Mesangial cell (primary cell): ENCODE data around the gene EVX1. TPM values are rescaled to one million over a fixed set of nuclear protein-coding genes. Genes with fewer than 3 reads are reported as not detected.

ENCODE experiments used
- total RNA-seq: library from RNA; depleted of rRNA; stranded (reverse); fragments of >200 nt; gene quantifications from 2 replicates; pipeline ENCODE4 v1.2.3, GENCODE V29; 2015

The EVX1 gene
- not detected in 2 replicates for total RNA-seq

GRCh38 chr7:27242555-27243339 lies at the start of gene EVX1:
Gene EVX1 (plus strand): TSS chr7:27242802. CDS start chr7:27243031, 229 bp downstream.

GRCh38 chr7:27199849-27200760 lies 42.5 kb upstream of the EVX1 start, which contains the start of gene HOXA13:
Gene HOXA13 (minus strand): TSS chr7:27200091. CDS start chr7:27200077, 14 bp downstream.

Other genes with a start within 250 kb of the EVX1 start
- 5.1 and 5.4 TPM in 2 replicates for gene HOXA1, start 146.8 kb upstream of the EVX1 start, total RNA-seq
- gene HOXA2, start 140.1 kb upstream of the EVX1 start, total RNA-seq: 2.4 and 2.7 TPM in 2 replicates
- 6.7 and 9.6 TPM in 2 replicates for gene HOXA4, start 112.0 kb upstream of the EVX1 start, total RNA-seq
- 23.5 and 46.8 TPM in 2 replicates for gene HOXA5, start 99.1 kb upstream of the EVX1 start, total RNA-seq
- 11.1 and 18.8 TPM in 2 replicates for gene HOXA6, start 95.0 kb upstream of the EVX1 start, total RNA-seq
- gene HOXA3, start 90.2 kb upstream of the EVX1 start, total RNA-seq: 39.4 and 86.7 TPM in 2 replicates
- 16.8 and 26.6 TPM in 2 replicates for gene HOXA7, start 86.1 kb upstream of the EVX1 start, total RNA-seq
- gene HOXA9, start 77.3 kb upstream of the EVX1 start, total RNA-seq: 87.0 and 98.1 TPM in 2 replicates
- gene HOXA10, start 68.5 kb upstream of the EVX1 start, total RNA-seq: 45.8 and 54.5 TPM in 2 replicates
- 14.5 and 24.2 TPM in 2 replicates for gene HOXA11, start 57.6 kb upstream of the EVX1 start, total RNA-seq
- gene HOXA13, start 42.7 kb upstream of the EVX1 start, total RNA-seq: not detected in 2 replicates